SHP77 (cell line): ENCODE measurements around the gene CSRP1.
"Not testable (repeated sequence)": the region's sequence is repeated elsewhere in the genome, so short reads cannot be mapped to it uniquely, and the experiment has no call there.

Source experiments
- DNase-seq, 2 experiments: peaks; one replicate each; lab custom pipeline; 2025; lab: John Stamatoyannopoulos, UW

Gene CSRP1

DNA sequence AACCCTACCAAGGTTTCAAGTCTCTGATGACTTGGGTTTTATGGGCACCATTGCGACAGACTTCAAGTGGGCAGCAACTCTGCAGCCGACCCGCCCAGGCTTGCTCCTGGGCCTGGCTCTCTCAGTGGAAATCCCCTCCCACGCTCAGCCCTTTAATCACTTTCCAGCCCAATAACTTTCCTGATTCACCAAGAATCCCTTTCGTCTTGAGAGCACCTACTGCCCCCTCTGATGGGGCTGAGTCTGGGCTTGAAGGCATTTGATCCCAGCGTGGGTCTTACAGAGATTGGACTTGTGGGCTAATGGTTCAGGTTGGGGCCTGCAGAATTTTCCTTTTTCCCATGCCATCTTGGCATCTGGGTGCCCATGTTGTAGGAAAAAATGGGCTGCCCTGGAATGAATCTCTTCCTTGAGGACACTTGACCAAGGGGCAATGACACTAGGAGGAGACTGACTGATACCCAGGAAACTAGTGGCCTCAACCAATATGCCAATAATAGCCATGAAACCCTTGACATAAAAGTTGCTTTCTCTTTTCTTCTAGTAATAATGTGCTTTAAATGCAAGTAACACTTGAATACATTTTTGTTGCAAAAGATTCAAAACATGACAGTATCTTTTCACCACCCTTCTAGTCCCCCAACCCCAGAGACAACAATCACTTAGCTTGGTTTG is 30.1 kb downstream of the CSRP1 start:
- no peak for DNase-seq

DNA sequence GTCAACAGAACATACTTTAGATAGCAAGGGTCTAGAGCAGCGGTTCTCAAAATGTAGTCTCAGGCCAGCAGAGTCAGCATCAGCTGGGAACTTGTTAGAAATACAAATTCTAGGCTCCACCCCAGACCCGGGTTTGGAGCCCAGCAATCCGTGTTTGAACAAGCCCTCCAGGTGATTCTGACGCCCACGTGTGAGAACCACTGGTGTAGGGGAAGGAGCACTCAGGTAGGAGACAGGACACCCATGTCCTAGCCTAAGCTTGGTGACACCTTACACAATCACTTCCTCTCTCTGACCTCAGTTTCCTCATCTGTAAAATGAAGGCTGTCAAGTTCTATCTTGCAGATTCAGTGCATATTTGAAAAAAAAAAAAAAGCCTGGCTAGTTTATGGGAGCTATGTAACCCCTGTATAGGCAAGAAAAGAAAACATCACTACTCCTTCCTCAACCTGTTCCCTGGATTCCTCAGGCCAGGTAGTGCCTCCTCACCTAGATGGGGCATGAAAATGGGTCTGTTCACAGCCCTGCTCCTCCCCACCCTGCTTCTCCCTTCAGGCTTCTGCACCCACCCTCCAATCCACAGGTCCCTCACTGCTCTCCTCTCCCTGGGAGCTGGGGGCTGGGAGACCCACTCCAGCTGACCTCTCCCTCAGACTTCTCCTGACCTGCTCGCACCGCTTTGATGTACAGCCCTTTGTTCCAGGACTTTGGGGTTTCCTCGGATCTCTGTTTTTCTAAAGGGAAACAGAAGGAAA is 30.8 kb downstream of the CSRP1 start:
- DNase-seq = no peak

DNA sequence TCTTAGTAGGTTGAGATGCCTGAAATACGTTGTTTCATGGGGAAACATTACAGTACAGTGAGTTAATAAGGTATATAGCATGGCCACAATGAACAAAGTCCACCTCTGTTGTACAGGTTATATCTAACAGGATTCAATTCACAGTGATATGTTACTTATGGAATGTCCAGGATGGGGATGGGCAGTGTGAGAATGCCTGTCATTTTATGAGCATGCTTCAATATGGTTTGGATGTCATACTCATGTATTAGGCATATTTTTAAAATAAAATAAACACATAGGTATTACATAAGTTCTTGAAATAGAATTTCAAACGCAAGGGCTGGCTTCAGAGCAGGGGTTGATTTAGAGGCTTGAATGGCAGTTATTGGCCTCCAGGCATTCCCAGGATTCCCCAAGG is 31.8 kb downstream of the CSRP1 start:
- DNase-seq = no peak

DNA sequence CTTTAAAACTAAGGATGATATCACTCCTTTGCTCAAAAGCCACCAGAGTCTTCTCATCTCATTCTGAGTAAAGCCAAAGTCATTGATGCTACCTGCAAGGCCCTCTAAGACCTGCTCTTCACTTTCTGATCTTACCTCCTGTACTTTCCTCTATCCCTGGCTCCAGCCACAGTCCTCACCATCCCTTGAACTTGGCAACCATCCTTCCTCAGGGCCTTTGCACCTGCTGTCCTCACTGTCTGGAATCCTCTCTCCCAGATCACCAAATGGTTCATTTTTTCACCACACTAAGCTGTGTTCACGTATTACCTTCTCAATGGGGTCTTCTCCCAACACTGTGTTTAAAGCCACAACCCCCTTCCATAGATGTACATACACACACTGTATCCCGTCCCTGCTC is 33.6 kb downstream of the CSRP1 start:
- DNase-seq = no peak

DNA sequence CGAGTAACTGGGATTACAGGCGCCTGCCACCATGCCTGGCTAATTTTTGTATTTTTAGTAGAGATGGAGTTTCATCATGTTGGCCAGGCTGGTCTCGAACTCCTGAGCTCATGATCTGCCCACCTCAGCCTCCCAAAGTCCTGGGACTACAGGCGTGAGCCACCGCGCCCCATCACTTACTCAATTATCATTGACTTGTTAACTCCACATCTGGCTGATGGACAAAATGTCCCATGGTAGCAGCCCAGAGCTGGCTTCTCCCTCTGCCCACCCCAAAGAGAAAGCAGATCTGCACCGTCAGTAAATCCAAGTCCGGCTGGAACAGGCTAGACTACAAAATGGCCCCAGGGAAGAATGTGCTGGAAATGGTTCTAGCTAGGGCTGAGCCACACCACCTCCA is 34.6 kb downstream of the CSRP1 start:
- DNase-seq = not testable (repeated sequence)

DNA sequence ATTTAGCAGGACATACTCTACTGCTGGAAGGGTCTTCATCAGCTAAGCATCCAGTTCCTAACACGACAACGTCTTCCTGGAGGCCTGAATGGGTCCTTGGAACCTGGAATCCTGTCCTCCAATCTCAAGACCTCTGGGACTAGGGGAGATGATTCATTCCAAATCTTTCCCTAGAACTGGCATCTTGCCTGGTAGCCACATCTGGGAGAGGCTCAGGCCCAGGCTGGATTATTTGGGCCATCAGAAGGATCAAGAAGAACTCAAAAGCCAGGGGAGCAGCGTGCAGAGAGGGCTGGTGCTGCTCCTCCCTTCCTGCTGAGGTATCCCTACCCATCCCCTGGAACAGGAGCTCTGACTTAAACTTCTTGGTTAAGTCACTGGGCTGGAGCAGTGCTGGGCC is 35.2 kb downstream of the CSRP1 start:
- no peak for DNase-seq

DNA sequence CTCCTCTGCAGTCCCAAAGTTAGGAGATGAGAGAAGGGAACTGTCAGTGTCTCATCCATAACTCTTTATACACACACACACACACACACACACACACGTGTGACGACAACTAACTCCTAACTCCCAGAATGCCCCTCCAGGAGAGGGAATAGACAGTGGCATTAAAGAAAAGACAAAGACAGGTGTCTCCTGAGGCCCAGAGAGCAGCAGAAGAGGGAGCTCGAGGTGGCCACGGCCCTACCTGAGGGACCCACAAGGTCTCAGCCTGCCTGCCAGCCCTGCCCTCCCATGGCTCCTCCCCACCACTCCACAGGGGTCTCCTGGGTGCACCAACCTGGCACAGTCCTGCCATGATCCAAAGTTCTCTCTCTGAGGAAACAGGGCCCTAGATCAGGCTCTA is 36.3 kb downstream of the CSRP1 start:
- DNase-seq = no peak

DNA sequence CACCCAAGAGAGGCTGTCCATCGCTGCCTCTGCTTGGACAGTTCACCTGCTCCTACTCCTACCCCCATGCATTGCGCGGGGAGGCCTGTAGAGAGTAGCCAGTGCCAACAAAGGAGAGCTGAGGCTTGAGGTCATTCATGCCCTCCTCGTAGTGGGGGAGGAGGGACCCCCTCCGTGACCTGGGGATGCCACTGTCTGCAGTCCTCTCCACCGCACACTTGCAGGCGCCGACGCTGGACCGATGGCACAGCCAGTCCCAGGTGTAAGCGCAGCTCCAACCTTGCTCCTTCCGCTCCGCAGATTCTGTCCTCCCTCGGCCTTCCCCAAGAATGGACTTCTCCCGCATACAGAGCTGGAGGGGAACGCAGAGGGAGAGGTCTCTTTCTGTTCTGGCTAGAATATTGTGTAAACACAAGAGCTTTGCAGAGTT is 37.3 kb downstream of the CSRP1 start:
- DNase-seq = no peak

DNA sequence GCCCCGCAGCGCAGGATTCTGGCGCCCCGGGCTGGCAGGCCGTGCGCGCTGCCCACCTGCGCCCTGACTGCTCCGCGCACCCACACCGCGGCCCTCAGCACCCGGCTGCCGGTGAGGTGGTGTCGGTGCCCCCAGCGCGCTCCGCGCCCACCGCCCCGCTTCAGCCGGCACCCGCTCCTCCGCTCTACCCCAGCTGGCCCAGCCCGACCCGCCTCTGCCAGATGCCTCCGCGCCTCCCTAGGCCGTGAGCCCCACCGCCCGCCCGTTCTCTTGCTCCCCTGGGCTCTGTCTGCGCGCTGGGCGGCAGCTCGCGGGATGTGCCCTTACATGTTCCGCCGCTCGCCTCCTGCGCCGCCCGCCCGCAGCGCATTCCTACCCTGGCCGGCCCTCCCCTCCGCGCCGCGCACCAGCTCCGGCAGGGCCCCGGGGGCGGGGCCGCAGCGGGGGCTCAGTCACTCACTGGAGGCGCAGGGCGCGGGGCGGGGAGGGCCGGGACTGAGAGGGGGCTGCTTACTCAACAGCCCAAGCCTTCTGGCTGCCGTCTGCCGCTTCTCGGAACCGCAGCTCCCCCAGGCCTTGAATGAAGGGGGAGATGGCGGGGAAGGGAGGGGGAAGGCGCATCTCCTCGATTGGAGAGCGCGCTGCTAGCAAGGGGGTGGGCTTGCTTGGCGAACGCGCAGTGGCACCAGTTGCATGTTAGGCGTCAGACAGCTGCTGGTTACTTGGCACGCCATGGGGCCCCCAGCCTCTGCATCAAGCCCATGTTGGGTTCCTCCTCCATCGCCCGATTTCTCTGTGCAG is 37.9 kb downstream of the CSRP1 start, which contains the start of gene PHLDA3:
PHLDA3 (minus strand) TSS at position 345 of the 801 bp plus-strand sequence. CDS start 402 bp downstream, outside the sequence.
- no peak for DNase-seq

DNA sequence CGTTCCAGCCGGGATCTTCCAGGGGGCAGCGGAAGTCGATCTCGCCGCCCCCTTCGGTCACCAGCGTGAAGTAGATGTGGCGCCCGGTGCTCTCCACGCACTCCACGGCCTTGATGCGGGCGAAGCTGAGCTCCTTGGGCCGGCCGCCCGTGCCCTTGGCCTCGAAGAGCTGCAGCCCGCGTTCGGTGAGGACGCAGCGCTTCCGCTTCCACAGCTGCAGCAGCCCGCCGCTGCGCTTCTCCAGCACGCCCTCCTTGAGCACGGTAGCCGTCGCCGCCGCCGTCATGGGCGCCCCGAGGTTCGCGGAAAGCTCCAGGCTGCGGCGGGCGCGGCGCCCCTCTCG is 38.5 kb downstream of the CSRP1 start:
- no peak for DNase-seq

DNA sequence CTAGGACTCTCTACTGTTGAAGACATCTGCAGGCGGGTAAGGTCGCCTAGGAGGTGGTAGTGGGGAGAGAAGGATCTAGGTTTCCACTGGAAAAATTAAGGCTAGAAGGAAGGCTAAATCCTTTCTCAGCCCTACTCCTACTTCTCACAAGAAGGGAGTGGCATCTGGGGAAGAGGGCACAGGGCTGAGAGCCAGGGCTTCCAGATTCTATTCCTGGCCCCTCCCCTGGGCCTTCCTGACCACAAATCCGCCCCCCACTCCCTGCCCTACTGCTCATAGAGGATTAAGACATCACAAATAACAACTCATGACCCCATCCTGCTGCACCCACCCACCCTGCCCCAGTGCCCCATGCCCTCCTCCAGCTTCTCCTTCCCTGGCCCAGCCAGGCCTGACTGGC is 40.4 kb downstream of the CSRP1 start:
- DNase-seq = no peak

DNA sequence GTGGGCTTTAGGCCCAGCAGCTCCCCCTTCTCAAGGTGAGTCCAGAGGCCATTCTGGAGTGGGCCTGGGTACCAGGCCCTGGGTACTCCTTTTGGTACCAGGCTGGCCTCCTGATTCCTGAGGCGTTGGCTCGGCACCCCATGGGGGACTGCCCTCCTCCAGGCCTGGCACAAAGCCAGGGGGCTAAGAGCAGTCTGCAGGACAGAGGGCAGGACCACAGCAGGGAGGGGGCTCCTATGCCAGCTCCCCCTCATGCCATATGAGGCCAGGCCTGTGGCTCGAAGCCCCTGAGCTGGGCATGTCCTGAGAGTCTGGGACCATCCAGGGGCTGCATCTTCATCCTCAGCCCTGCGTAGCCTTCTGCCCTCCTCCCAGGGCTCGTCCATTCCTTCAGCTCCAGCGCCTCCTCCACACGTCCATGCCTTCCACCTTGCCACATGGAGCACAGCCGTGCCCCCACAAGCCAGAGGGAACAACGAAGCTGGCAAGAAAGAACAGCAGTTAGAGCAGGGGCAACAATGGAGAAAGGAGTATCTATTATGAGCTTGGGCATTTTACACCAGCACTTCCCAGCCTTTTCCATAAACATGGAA is 41.1 kb downstream of the CSRP1 start:
- DNase-seq = no peak

DNA sequence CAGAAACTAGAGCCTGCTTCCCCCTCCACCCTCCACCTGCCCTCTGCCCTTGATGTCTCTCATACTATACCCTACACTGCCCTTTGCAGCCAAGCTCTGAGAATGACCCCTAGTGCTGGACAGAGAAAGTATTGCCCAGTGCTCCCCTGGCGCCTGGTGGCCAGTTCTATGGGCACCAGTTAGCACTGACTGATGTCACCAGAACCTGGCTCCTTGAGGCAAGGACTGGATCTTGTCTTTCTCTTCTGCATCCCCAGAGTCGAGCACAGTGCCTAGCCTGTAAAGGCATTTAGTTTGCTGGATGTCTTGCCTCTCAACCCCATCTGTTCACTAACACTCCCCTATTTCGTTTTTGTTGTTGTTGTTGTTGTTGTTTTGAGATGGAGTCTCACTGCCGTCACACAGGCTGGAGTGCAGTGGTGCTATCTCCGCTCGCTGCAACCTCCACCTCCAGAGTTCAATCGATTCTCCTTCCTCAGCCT is 43.8 kb downstream of the CSRP1 start:
- DNase-seq = no peak

DNA sequence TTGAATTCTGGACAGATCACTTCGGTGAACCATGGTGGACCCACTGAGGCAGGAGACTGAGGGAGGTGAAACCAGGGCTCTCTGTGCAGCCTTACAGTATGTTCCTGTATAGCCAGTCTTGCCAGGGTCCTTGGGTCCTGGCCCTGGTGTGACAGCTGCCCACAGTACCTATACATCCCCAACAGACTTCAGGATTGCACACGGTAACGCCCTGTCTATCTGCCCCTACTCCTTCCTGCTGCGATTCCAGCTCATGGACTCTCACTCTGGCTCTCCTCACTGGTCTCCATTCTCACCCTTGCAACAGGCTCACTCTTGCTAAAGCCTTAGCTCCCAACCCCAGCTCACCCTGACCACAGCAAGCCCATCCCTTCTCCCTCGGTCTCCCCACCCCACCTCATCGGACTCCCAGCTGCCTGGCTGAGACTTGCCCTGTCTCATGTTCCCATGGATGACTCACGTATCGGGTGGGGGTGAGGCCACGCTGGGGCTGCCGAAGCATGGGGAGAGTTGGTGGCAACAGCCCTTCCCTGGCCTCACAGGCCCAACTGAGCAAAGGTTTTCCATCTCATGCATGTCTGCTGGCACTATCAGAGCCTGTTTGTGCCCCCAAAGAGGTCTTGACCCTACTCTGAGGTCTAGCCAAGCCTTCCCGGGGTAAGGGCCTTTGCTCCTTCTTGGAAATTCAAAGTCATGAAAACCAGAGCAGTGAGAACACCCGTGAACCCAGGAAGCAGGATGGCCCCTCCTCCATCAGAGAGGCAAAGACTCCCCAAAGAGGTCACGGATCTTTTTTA is 45.1 kb downstream of the CSRP1 start:
- no peak for DNase-seq

DNA sequence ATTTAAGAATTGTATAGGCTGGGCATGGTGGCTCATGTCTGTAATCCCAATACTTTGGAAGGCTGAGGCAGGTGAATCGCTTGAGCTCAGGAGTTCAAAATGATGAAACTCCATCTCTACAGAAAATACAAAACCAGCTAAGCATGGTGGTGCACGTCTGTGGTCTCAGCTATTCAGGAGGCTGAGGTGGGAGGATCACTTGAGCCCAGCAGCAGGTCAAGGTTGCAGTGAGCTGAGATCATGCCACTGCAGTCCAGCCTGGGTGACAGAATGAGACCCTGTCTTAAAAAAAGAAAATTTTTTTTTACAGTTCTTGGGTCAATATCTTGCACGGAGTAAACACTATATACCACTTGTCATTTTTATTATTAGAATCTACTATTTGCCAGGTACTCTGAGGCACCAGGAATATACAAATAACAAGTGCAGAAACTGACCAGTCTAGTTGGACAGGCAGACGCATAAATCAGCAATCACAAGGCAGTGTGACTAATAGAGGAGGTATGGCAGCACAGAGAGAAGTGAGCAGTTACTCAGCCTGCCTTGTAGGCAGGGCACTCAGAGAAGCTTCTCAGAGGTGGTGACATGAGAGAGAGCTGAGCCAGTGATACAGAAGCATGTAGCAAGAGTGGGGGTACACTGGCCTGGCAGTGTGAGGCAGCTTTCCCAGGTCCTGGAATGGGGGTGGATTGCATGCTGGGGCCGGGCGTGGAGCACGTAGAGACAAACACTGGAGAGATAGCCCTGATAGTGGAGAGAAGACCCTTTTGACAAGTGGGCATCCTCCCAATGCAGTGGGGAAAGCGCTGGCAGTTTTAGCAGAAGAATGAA is 45.9 kb downstream of the CSRP1 start:
- DNase-seq = no peak

DNA sequence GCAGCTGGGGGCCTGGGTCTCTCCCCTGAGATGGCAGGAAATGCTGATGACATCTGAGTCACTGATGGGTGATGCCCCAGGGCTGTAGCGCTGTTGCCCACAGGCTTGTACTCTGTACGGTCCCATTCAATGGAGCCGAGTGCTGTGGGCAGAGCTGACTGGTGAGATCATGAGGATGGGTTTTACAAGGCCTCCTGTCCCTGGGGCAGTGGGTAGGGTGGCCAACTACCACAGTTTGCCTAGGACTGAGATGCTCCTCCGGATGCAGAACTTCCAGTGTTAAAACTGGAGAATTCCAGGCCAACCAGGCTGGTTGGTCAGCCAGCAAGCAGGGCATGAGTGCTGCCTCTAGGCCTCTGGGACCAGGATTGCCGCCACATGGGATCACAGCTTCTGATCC is 47.1 kb downstream of the CSRP1 start:
- no peak for DNase-seq

DNA sequence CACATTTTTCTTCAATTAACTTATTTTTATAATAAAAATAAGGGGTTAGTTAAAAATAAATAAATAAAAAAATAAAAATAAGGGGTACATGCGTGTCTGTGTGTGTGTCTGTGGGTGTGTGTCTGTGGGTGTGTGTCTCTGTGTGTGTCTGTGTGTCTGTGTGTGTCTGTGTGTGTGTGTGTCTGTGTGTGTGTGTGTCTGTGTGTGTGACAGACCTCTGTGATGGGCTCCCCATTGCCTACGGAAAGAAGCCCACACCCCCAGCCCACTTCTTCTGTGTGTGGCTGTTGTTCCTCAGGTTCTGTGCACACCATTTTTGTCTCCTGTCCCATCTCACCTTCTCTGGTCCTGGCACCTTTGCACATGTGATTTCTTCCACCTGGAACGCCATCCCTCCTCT is 47.9 kb downstream of the CSRP1 start:
- no peak for DNase-seq

DNA sequence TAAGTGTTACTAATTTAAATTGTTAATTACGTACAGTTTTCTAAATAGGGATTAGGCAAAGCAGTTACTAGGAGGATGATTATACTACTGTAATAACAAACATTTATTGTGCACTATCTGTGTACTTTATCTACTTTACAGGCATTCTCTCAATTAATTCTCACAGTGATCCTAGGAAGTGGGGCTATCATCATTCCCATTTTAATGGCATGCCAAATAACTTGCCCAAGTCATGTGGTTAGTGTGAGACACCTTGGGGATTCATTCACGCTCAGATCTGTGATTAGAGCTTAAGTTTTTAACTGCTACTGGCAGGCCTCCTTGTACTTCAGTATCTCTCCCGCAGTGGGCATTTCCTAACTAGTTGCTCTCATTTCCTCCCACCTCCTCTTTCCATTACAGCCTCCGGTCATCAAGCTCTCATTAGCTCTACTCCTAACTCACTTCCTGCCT is 49.4 kb downstream of the CSRP1 start:
- DNase-seq = no peak

DNA sequence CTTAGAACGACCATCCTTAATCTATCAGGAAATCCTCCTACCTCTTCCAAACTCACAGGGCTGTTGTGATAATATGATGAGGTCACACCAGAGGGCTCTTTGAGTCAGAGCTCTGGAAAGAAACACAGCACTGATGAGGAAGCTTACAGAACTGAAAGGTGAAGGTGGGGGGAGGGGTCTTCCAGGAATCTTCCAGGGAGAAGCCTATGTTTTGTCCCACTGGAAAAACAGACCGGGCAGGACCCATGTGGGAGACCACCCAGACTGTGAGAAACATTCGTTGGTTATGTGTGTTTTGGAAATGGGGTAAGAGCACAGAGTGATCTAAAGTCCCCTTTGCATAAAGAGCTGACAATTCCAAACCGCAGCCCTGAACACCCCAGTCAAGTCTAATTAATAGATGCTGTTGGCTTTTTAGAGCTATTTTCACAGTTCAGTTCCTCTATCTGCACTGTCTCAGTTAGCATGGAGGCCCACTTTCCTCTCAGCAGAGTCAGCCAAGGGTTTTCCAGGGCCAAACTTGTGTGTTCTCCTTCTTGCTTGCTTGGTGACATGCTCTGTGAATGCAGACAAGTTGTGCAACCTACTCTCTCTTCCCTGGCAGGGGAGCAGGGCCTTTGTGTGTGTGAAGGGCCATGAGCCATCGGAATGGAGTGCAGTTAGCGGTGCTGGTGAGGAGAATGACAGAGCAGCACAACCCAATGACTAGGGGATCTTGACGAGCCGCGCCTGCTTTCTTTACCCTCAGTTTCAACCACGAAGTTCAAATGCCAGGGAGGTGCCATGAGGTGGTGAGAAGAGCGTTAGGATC is 50.2 kb downstream of the CSRP1 start:
- no peak for DNase-seq

DNA sequence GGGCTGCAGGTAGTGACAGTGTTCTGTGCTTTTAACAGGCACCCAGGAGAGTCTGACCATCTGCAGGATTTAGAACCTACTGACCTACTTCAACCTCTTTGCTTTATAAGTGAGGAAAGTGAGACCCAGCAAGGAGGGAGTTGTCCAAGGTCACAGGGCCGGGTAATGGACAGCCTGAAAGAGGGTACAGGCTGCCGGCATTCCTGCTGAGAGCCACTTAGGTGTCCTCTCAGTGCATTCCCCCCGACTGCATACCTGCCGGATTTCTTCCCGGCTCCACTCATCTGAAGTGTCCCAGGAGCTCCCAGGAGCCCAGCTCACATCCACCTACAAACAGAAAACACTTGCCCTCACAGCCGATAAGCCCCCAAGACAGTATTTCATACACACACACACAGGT is 51.8 kb downstream of the CSRP1 start:
- no peak for DNase-seq
